ENCODE results near the gene RHOBTB1.

- TF ChIP-seq CTCF (IDR thresholded peaks at IDR 0.05; ENCODE audit: low read depth, low read length, poor library complexity, severe bottlenecking) (no peak), EZH2phosphoT487 (IDR thresholded peaks at IDR 0.05; ENCODE audit: borderline replicate concordance, low read length) (no peak)
Observed at GRCh38 chr10:60898321-60898720, 45.7 kb downstream of the RHOBTB1 start.

Data from DOHH2 (cell line).